Measurements from ENCODE around the gene DYNLRB1. TPM values are rescaled to one million over a fixed set of nuclear protein-coding genes. Genes with fewer than 3 reads are reported as not detected.
"Not testable (repeated sequence)": the region's sequence is repeated elsewhere in the genome, so short reads cannot be mapped to it uniquely, and the experiment has no call there.

DYNLRB1 gene
- total RNA-seq, 2 experiments from 2014 or later: 66.6 to 70.9 TPM

GRCh38 chr20:34475979-34476736 lies 40.1 kb upstream of the DYNLRB1 start:
- Mint-ChIP-seq H3K9me3 (no peaks in the 10 kb centered on the region), H3K4me3 (no peak overlapping the region), H3K27me3 (no peaks in the 10 kb centered on the region), H3K27ac (no peak overlapping the region), H3K36me3 (ENCODE audit: low read depth) (peaks cover 39% of the 10 kb centered on the region), H3K4me1 (ENCODE audit: low read depth) (peaks cover 15% of the 10 kb centered on the region)
- peak; percentile 51 for TF ChIP-seq CTCF (IDR thresholded peaks at IDR 0.05)
- intact Hi-C loops (cut with micrococcal nuclease): no loop called here
- peak; percentile 61 for ATAC-seq
- CTCF ChIA-PET: interaction anchor here (0.6 to 4.0 kb wide), 6 partner anchors 9 to 278 kb away, joined by 3 to 39 read pairs (median 3); partner anchors contain the start of gene DYNLRB1
- DNase-seq: peak; percentile 54
- POLR2A ChIA-PET: interaction anchor here (0.6 kb wide), 1 partner anchor 30 kb away, joined by 3 read pairs; no protein-coding TSS in a partner anchor

GRCh38 chr20:34479627-34480026 lies 36.6 kb upstream of the DYNLRB1 start:
- intact Hi-C loops (cut with micrococcal nuclease): no loop called here
- DNase-seq (no peak), ATAC-seq (no peak)
- H3K9me3 Mint-ChIP-seq: peaks cover 6% of the 10 kb centered on the region
- no peak overlapping the region for H3K27ac Mint-ChIP-seq
- H3K36me3 Mint-ChIP-seq (ENCODE audit: low read depth): peaks cover 56% of the 10 kb centered on the region
- ChIA-PET POLR2A (no interaction called here), CTCF (interaction anchor here (2.4 kb wide), 1 partner anchor 167 kb away, joined by 8 read pairs; no protein-coding TSS in a partner anchor)
- TF ChIP-seq CTCF (IDR thresholded peaks at IDR 0.05): no peak
- H3K4me3 Mint-ChIP-seq: no peak overlapping the region
- peaks cover 10% of the 10 kb centered on the region for H3K4me1 Mint-ChIP-seq (ENCODE audit: low read depth)
- no peaks in the 10 kb centered on the region for H3K27me3 Mint-ChIP-seq

GRCh38 chr20:34482154-34482553 lies 34.1 kb upstream of the DYNLRB1 start:
- peaks cover 43% of the 10 kb centered on the region for H3K36me3 Mint-ChIP-seq (ENCODE audit: low read depth)

GRCh38 chr20:34483585-34484220 lies 32.5 kb upstream of the DYNLRB1 start:
- H3K27ac Mint-ChIP-seq, H3K27me3 Mint-ChIP-seq: not testable (repeated sequence)
- peaks cover 45% of the 10 kb centered on the region for H3K36me3 Mint-ChIP-seq (ENCODE audit: low read depth)

More at GRCh38 chr20:34482154-34482553, 34.1 kb upstream of the DYNLRB1 start:
- H3K27ac Mint-ChIP-seq; H3K9me3 Mint-ChIP-seq; POLR2A ChIA-PET; H3K4me1 Mint-ChIP-seq (ENCODE audit: low read depth); intact Hi-C loops (cut with micrococcal nuclease); DNase-seq; H3K4me3 Mint-ChIP-seq; H3K27me3 Mint-ChIP-seq; ATAC-seq: not testable (repeated sequence)
- CTCF ChIA-PET: interaction anchor here (0.9 to 4.2 kb wide), 3 partner anchors 34 to 170 kb away, joined by 3 to 21 read pairs (median 4); partner anchors contain the start of gene DYNLRB1

GRCh38 chr20:34485068-34485634 lies 31.1 kb upstream of the DYNLRB1 start:
- intact Hi-C loops (cut with micrococcal nuclease): no loop called here
- no peaks in the 10 kb centered on the region for H3K4me1 Mint-ChIP-seq (ENCODE audit: low read depth)
- no peaks in the 10 kb centered on the region for H3K27me3 Mint-ChIP-seq
- H3K9me3 Mint-ChIP-seq: peaks cover 6% of the 10 kb centered on the region
- no peak overlapping the region for H3K27ac Mint-ChIP-seq
- ChIA-PET CTCF (interaction anchor here (0.7 to 4.2 kb wide), 3 partner anchors 9 to 173 kb away, joined by 3 to 21 read pairs (median 8); no protein-coding TSS in a partner anchor), POLR2A (no interaction called here)
- no peak overlapping the region for H3K4me3 Mint-ChIP-seq
- no peak for ATAC-seq
- no peak for TF ChIP-seq CTCF (IDR thresholded peaks at IDR 0.05)
- H3K36me3 Mint-ChIP-seq (ENCODE audit: low read depth): peaks cover 47% of the 10 kb centered on the region
- DNase-seq: no peak

More at GRCh38 chr20:34483585-34484220, 32.5 kb upstream of the DYNLRB1 start:
- H3K4me3 Mint-ChIP-seq; H3K4me1 Mint-ChIP-seq (ENCODE audit: low read depth); H3K9me3 Mint-ChIP-seq; ATAC-seq; POLR2A ChIA-PET; intact Hi-C loops (cut with micrococcal nuclease); DNase-seq: not testable (repeated sequence)
- CTCF ChIA-PET: interaction anchor here (0.9 to 4.2 kb wide), 3 partner anchors 7 to 171 kb away, joined by 3 to 21 read pairs (median 8); no protein-coding TSS in a partner anchor

All from activated CD8-positive, alpha-beta T cell treated with anti-CD3 and anti-CD28 coated beads for 36 hours (primary cell).